Choroid plexus epithelial cell (primary cell): ENCODE measurements around the gene AVPR2.
A peak's percentile ranks its signal among the peaks of the same experiment; 100 is the strongest.

Experiments
- DNase-seq: peaks from one replicate; pipeline ENCODE4 v3.0.0-alpha.2; 2010; ENCODE audit warnings: low read depth
- H3K4me3 ChIP-seq: 2 replicates; pipeline ENCODE4 v1.5.1; 2011; ENCODE audit warnings: low read depth, mild to moderate bottlenecking, control low read depth, low read length, moderate library complexity
- CTCF ChIP-seq: conservative IDR thresholded peaks from 2 replicates; pipeline ENCODE4 v1.5.1; 2011; ENCODE audit warnings: low read depth, mild to moderate bottlenecking, control low read depth, inconsistent platforms, low read length, moderate library complexity

AVPR2 gene

GRCh38 chrX:153897899-153898298, 6.6 kb upstream of the AVPR2 start:
- DNase-seq, result no peak
- no peak overlapping the region for H3K4me3 ChIP-seq
- no peak for TF ChIP-seq CTCF

DNA sequence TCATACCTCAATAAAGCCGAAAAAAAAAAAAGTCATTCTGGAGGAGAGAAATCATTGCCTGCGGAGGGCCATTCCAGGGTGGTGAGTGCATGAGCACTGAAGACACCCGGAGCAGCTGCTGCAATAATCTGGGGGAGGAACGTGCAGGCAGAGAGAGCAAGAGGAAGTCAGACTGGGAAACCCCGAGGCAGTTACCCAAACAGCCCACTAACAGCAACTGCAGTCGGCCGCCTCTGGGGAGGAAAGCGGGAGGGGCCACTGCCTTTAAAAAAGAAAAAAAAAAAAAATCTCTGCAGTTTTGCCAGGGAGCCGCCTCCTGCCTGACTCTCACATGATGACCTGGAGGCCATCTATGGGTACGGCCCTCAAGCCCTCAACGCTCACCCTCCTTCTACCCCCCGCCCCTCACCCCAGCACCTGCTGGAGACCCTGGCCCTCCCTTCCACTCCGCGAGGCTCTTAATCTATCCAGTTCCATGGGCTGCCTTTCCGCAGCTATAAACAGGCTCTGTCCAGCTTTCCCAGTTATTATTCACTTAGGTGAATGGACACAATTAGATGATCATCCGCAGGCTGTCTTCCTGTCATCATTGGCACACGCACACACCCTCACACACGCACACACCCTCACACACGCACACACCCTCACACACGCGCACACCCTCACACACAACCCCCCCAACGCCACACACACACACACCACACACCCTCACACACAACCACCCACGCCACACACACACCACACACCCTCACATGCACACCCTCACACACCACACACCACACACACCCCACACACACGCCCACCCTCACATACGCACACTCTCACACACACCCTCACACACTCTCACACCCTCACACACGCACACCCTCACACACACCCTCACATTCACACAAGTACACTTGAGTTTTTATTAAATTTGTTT, 3.4 kb upstream of the AVPR2 start:
- no peak for TF ChIP-seq CTCF
- no peak overlapping the region for H3K4me3 ChIP-seq

GRCh38 chrX:153901753-153902140, 2.7 kb upstream of the AVPR2 start:
- no peak for TF ChIP-seq CTCF
- no peak overlapping the region for H3K4me3 ChIP-seq
- DNase-seq, result no peak

More for the DNA sequence above, 3.4 kb upstream of the AVPR2 start:
- peak; percentile 83 for DNase-seq

DNA sequence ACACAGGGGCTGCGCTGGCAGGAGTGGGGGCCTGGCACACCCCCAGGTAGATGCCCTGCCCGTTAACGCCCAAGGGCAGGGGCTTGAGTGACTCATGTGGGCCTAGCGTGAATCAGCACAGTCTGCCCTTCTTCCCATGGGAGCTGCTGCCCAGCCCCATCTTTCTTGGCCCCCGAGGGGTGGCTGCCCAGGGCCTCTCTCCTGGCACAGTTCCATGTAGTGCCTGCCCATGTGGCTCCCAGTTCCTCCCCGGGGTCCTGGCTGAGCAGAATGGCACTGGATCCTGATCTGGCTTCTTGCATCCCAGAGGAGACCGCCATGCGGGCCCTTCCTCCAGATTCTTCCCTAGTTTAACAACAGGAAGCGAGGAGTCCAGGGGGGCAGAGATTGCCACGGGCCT, 2.1 kb upstream of the AVPR2 start:
- no peak for TF ChIP-seq CTCF
- no peak overlapping the region for H3K4me3 ChIP-seq
- DNase-seq, result no peak

DNA sequence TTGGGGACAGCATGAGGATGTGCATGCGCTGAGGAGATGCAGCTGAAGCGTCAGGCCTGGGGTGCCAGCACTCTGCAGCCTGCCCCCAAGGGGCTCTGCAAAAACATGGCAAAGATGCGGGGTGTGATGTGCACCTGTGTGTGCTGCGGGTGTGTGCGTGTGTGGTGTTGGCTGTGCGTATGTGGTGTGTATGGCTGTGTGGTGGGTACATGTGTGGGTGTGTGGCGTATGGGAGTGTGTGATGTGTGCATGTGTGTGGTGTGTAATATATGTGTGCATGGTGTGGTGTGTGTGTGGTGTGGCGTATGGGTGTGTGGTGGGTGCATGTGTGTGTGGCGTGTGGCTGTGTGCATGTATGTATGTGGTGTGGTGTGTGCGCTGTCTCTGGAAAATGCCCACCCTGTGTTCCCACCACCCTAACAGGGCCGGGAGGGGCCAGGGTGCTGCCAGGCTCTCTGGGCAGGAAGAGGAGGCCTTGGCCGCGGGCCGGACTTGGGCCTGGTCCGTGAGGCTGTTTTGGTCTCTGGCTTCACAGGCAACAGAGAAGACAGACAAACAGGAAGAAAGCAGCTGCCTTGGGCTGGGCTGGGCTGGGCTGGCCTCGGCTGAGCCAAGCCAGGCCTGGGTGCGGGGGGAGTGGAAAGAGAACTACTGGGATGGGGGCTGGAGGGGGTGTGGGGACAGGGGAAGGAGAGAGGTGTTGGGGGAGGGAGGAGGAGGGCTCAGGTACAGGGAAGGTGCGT, 1.1 kb upstream of the AVPR2 start:
- no peak overlapping the region for H3K4me3 ChIP-seq
- TF ChIP-seq CTCF, result no peak
- no peak for DNase-seq

DNA sequence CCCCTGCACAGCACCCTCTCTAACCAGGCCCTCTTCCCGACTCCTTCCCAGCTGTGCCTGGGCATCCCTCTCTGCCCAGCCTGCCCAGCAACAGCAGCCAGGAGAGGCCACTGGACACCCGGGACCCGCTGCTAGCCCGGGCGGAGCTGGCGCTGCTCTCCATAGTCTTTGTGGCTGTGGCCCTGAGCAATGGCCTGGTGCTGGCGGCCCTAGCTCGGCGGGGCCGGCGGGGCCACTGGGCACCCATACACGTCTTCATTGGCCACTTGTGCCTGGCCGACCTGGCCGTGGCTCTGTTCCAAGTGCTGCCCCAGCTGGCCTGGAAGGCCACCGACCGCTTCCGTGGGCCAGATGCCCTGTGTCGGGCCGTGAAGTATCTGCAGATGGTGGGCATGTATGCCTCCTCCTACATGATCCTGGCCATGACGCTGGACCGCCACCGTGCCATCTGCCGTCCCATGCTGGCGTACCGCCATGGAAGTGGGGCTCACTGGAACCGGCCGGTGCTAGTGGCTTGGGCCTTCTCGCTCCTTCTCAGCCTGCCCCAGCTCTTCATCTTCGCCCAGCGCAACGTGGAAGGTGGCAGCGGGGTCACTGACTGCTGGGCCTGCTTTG, 1.1 kb downstream of the AVPR2 start:
- no peak for DNase-seq
- TF ChIP-seq CTCF, result no peak
- no peak overlapping the region for H3K4me3 ChIP-seq
